Panc1 (cell line): ENCODE data around the gene GALNT9.

Source experiments
- CTCF ChIP-seq: fragments of 450-650 bp; IDR thresholded peaks from 2 replicates; pipeline ENCODE4 v1.5.1; 2017; ENCODE audit warnings: mild to moderate bottlenecking
- POLR2AphosphoS5 ChIP-seq: IDR thresholded peaks from 2 replicates; pipeline ENCODE4 v1.6.1; 2012; ENCODE audit warnings: mild to moderate bottlenecking, low read depth, low read length, moderate library complexity
- REST ChIP-seq, 2 experiments: IDR thresholded peaks; 2 replicates each; pipeline ENCODE4 v1.6.1; 2011 to 2012; ENCODE audit warnings: low read depth in 2 of 2, control low read depth in 1 of 2, low read length in 1 of 2, mild to moderate bottlenecking in 1 of 2, moderate library complexity in 1 of 2; ENCODE audit not compliant: insufficient read depth in 1 of 2
- SIN3A ChIP-seq: IDR thresholded peaks from 2 replicates; pipeline ENCODE4 v1.6.1; 2012; ENCODE audit warnings: low read depth, mild to moderate bottlenecking, low read length, moderate library complexity, borderline replicate concordance; ENCODE audit not compliant: insufficient read depth
- TCF7L2 ChIP-seq: IDR thresholded peaks from 2 replicates; pipeline ENCODE4 v1.6.1; 2011; ENCODE audit warnings: mild to moderate bottlenecking, low read depth, low read length, inconsistent platforms

GRCh38 chr12:132205271-132206045, 123.9 kb downstream of the GALNT9 start:
- TF ChIP-seq CTCF (no peak), POLR2AphosphoS5 (no peak), TCF7L2 (no peak), REST (IDR thresholded peaks at IDR 0.05; ENCODE audit: insufficient read depth in 1 of 2, low read depth in 2 of 2, low read length in 1 of 2) (no peak), SIN3A (no peak)
